Adrenal gland (tissue), 5 donors: ENCODE results near the gene EOGT.
A peak's percentile ranks its signal among the peaks of the same experiment; 100 is the strongest.

Source experiments
- POLR2A ChIP-seq, 2 donors: fragments of 450-650 bp; IDR thresholded peaks; one replicate each; pipeline ENCODE4 v1.6.1; 2017; ENCODE audit warnings: antibody characterized with exemption in 2 of 2, mild to moderate bottlenecking in 2 of 2, moderate library complexity in 1 of 2
- TF ChIP-seq, protein P1 (sequence below), 6 experiments: fragments of 450-650 bp in 4 of 6; fragments of 200-600 bp in 2 of 6; sonication (generic) in 1 of 6; IDR thresholded peaks; 1 replicate in 5 of 6; 2 replicates in 1 of 6; pipeline versions ENCODE4 v1.5.1 to v1.8.0; 2016 to 2021; ENCODE audit warnings: antibody characterized with exemption in 6 of 6, mild to moderate bottlenecking in 2 of 6, moderate library complexity in 1 of 6
- donor health status: DM: no; HTN: no; CAD: no.

DNA sequence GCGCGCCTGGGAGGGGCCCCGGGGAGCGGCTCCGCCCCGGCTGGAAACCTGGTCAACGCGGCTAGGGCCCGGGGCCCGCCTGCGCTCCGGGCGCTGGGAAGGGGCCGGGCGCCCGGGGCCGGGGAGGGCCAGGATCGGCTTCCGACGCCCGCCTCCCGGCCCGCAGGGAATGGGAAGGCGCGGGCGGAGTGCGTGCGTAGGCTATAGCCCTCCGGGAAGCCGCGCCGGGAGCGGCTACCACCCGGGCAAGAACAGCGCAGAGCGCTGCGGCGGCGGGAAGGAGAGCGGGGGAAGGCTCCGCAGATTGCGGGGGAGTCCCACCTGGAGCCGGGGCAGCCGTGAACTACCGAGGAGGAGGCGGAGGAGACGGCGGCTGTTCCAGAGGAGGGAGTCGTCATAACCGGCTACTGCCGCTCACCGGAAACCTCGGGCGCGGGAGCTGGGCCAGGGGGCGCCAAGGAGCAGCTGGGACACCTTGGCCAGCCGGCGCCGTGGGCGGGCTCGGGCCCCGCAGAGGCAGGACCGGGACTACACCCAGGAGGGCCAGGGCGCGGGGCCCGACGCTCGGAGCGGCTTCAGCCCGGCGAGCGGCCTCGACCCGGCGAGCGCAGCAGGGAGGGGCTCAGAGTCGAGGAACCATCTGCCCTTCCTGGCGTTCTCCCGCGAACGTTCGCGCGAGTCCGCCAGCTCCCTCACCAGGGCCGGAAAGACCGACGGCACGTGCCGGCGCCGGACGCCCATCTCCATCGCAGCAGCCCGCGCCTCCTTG is at the start of gene EOGT:
- TF ChIP-seq, protein P1, sequence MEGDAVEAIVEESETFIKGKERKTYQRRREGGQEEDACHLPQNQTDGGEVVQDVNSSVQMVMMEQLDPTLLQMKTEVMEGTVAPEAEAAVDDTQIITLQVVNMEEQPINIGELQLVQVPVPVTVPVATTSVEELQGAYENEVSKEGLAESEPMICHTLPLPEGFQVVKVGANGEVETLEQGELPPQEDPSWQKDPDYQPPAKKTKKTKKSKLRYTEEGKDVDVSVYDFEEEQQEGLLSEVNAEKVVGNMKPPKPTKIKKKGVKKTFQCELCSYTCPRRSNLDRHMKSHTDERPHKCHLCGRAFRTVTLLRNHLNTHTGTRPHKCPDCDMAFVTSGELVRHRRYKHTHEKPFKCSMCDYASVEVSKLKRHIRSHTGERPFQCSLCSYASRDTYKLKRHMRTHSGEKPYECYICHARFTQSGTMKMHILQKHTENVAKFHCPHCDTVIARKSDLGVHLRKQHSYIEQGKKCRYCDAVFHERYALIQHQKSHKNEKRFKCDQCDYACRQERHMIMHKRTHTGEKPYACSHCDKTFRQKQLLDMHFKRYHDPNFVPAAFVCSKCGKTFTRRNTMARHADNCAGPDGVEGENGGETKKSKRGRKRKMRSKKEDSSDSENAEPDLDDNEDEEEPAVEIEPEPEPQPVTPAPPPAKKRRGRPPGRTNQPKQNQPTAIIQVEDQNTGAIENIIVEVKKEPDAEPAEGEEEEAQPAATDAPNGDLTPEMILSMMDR (IDR thresholded peaks at IDR 0.05): peak; percentile 18 to 54 (median 52)
- peak; percentile 53 to 78 for TF ChIP-seq POLR2A (IDR thresholded peaks at IDR 0.05)
